Mammary epithelial cell (primary cell): ENCODE results near the gene VEGFB.

Source experiments
- EZH2 ChIP-seq: IDR thresholded peaks from 2 replicates; pipeline ENCODE4 v1.6.1; 2012; ENCODE audit warnings: low read length, inconsistent platforms, borderline replicate concordance
- TF ChIP-seq, protein P1 (sequence below), 2 donors: IDR thresholded peaks in 1 of 2; conservative IDR thresholded peaks in 1 of 2; 2 replicates each; pipeline ENCODE4 v1.5.1; 2011 to 2012; ENCODE audit warnings: inconsistent platforms in 2 of 2, low read length in 2 of 2, mild to moderate bottlenecking in 2 of 2, control low read depth in 1 of 2, low read depth in 1 of 2; ENCODE audit not compliant: insufficient read depth in 1 of 2; ENCODE audit errors: extremely low read depth in 1 of 2

DNA sequence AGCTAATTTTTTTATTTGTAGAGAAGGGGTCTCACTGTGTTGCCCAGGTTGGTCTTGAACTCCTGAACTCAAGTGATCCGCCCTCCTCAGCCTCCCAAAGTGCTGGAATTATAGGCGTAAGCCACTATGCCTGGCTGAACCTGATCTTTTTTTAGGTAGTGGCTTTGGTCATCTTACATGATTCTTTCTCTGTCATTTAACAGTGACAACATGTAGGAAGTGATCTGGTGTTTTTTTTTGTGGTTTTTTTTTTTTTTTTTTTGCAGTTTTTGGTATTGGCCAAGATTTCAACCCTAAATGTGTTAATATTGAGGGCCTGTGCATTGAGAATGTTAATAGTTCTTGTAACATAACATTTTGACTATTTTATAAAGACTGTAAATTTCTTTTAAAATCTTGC, 35.9 kb upstream of the VEGFB start:
- TF ChIP-seq, protein P1, sequence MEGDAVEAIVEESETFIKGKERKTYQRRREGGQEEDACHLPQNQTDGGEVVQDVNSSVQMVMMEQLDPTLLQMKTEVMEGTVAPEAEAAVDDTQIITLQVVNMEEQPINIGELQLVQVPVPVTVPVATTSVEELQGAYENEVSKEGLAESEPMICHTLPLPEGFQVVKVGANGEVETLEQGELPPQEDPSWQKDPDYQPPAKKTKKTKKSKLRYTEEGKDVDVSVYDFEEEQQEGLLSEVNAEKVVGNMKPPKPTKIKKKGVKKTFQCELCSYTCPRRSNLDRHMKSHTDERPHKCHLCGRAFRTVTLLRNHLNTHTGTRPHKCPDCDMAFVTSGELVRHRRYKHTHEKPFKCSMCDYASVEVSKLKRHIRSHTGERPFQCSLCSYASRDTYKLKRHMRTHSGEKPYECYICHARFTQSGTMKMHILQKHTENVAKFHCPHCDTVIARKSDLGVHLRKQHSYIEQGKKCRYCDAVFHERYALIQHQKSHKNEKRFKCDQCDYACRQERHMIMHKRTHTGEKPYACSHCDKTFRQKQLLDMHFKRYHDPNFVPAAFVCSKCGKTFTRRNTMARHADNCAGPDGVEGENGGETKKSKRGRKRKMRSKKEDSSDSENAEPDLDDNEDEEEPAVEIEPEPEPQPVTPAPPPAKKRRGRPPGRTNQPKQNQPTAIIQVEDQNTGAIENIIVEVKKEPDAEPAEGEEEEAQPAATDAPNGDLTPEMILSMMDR (conservative IDR thresholded peaks at IDR 0.05 in 1 of 2, IDR thresholded peaks at IDR 0.05 in 1 of 2; ENCODE audit: extremely low read depth in 1 of 2, insufficient read depth in 1 of 2, low read depth in 1 of 2, low read length in 2 of 2), result no peak
- no peak for TF ChIP-seq EZH2
